Neural cell (in vitro differentiated cells): Measurements from ENCODE around the gene RYR2. TPM values are rescaled to one million over a fixed set of nuclear protein-coding genes. Genes with fewer than 3 reads are reported as not detected.

Experiments used
- H2AFZ ChIP-seq: fragments of 200-600, 300-800 bp; sonication (generic), shearing (Covaris generic); 2 replicates; pipeline ENCODE4 v1.6.0; 2014; ENCODE audit warnings: low read depth, mild to moderate bottlenecking, antibody characterized with exemption, low read length, moderate library complexity
- H3F3A ChIP-seq: fragments of 200-600 bp; shearing (Covaris generic); 2 replicates; pipeline ENCODE4 v1.6.1; 2016; ENCODE audit warnings: mild to moderate bottlenecking, moderate library complexity, mixed read lengths, antibody characterized with exemption, low read length; ENCODE audit not compliant: insufficient read depth, poor library complexity, severe bottlenecking
- H3K27ac ChIP-seq: fragments of 200-600, 300-800 bp; sonication (generic), shearing (Covaris generic); 2 replicates; pipeline ENCODE4 v1.5.1; 2014; ENCODE audit warnings: mild to moderate bottlenecking, low read length, moderate library complexity
- H3K27me3 ChIP-seq: fragments of 300-800, 200-600 bp; sonication (generic), shearing (Covaris generic); 2 replicates; pipeline ENCODE4 v1.6.0; 2014; ENCODE audit warnings: mild to moderate bottlenecking, low read depth, low read length, moderate library complexity; ENCODE audit not compliant: insufficient read depth
- H3K36me3 ChIP-seq: fragments of 300-800, 200-600 bp; sonication (generic), shearing (Covaris generic); 2 replicates; pipeline ENCODE4 v1.5.1; 2014; ENCODE audit warnings: mild to moderate bottlenecking, antibody characterized with exemption, low read length, moderate library complexity; ENCODE audit not compliant: insufficient read depth
- H3K4me2 ChIP-seq: fragments of 300-800, 200-600 bp; sonication (generic), shearing (Covaris generic); 2 replicates; pipeline ENCODE4 v1.6.0; 2014; ENCODE audit warnings: mild to moderate bottlenecking, low read length
- H3K4me3 ChIP-seq: fragments of 300-800, 200-600 bp; sonication (generic), shearing (Covaris generic); 2 replicates; pipeline ENCODE4 v1.5.1; 2014; ENCODE audit warnings: mild to moderate bottlenecking, low read length, moderate library complexity
- H3K79me2 ChIP-seq: fragments of 200-600 bp; shearing (Covaris generic); replicated peaks from 2 replicates; pipeline ENCODE4 v1.6.0; 2014; ENCODE audit warnings: mild to moderate bottlenecking, low read length, moderate library complexity; ENCODE audit not compliant: insufficient read depth
- H3K9ac ChIP-seq: fragments of 300-800, 200-600 bp; sonication (generic), shearing (Covaris generic); 2 replicates; pipeline ENCODE4 v1.6.1; 2016; ENCODE audit warnings: mild to moderate bottlenecking, low read length, mixed read lengths
- H3K9me2 ChIP-seq: fragments of 200-600 bp; shearing (Covaris generic); 2 replicates; pipeline ENCODE4 v1.6.1; 2016; ENCODE audit warnings: mild to moderate bottlenecking, low read length, mixed read lengths; ENCODE audit not compliant: insufficient read depth
- H3K9me3 ChIP-seq: fragments of 200-600, 300-800 bp; sonication (generic), shearing (Covaris generic); 2 replicates; pipeline ENCODE4 v1.6.1; 2016; ENCODE audit warnings: mild to moderate bottlenecking, mixed run types, low read length, moderate library complexity, mixed read lengths
- H4K20me1 ChIP-seq: fragments of 200-600 bp; shearing (Covaris generic); 2 replicates; pipeline ENCODE4 v1.6.1; 2016; ENCODE audit warnings: mild to moderate bottlenecking, mixed run types; ENCODE audit not compliant: insufficient read depth
- CTCF ChIP-seq: fragments of 450-650 bp; IDR thresholded peaks from 2 replicates; pipeline ENCODE4 v1.5.1; 2014; ENCODE audit warnings: antibody characterized with exemption, mild to moderate bottlenecking, moderate library complexity; ENCODE audit not compliant: poor library complexity, severe bottlenecking
- EP300 ChIP-seq: fragments of 450-650 bp; conservative IDR thresholded peaks from 2 replicates; pipeline ENCODE4 v1.6.1; 2014; ENCODE audit warnings: antibody characterized with exemption, mild to moderate bottlenecking, moderate library complexity; ENCODE audit not compliant: poor library complexity, severe bottlenecking
- EZH2 ChIP-seq: fragments of 200-600, 300-800 bp; shearing (Covaris generic), sonication (generic); IDR thresholded peaks from 2 replicates; pipeline ENCODE4 v1.6.1; 2014; ENCODE audit warnings: antibody characterized with exemption, low read length, borderline replicate concordance, mild to moderate bottlenecking; ENCODE audit not compliant: insufficient read depth, poor library complexity, severe bottlenecking
- MXI1 ChIP-seq: fragments of 450-650 bp; conservative IDR thresholded peaks from 2 replicates; pipeline ENCODE4 v1.6.1; 2014; ENCODE audit warnings: antibody characterized with exemption, mild to moderate bottlenecking; ENCODE audit not compliant: poor library complexity, severe bottlenecking
- POLR2AphosphoS5 ChIP-seq: IDR thresholded peaks from 2 replicates; pipeline ENCODE4 v1.6.1; 2012
- RAD21 ChIP-seq: fragments of 450-650 bp; conservative IDR thresholded peaks from 2 replicates; pipeline ENCODE4 v1.6.1; 2014; ENCODE audit warnings: antibody characterized with exemption, mild to moderate bottlenecking, moderate library complexity
- REST ChIP-seq: IDR thresholded peaks from 2 replicates; pipeline ENCODE4 v1.6.1; 2012; ENCODE audit warnings: borderline replicate concordance
- SMC3 ChIP-seq: fragments of 450-650 bp; conservative IDR thresholded peaks from 2 replicates; pipeline ENCODE4 v1.6.1; 2014; ENCODE audit warnings: antibody characterized with exemption, mild to moderate bottlenecking, moderate library complexity; ENCODE audit not compliant: poor library complexity
- TAF1 ChIP-seq: IDR thresholded peaks from 2 replicates; pipeline ENCODE4 v1.6.1; 2012; ENCODE audit warnings: low read depth
- polyA plus RNA-seq: library from polyadenylated mRNA; depleted of rRNA; stranded (reverse); fragments of >200 nt; gene quantifications from 2 replicates; pipeline ENCODE4 v1.2.3, GENCODE V29; 2014

Gene RYR2
- polyA plus RNA-seq, 1 donor from 2014 or later: 3.8 TPM

GRCh38 chr1:237340892-237341291 lies 298.9 kb downstream of the RYR2 start:
- H3K4me2 ChIP-seq: no peak overlapping the region
- H3F3A ChIP-seq: no peaks in the 10 kb centered on the region
- H3K9me3 ChIP-seq: no peaks in the 10 kb centered on the region
- H3K4me3 ChIP-seq: no peak overlapping the region
- TF ChIP-seq POLR2AphosphoS5: no peak
- no peak overlapping the region for H2AFZ ChIP-seq
- H3K9ac ChIP-seq: no peak overlapping the region
- no peak overlapping the region for H3K27ac ChIP-seq
- H3K79me2 ChIP-seq: no peaks in the 10 kb centered on the region
- H3K27me3 ChIP-seq: no peaks in the 10 kb centered on the region
- H3K36me3 ChIP-seq: no peaks in the 10 kb centered on the region
- no peaks in the 10 kb centered on the region for H4K20me1 ChIP-seq
- no peaks in the 10 kb centered on the region for H3K9me2 ChIP-seq

- no peaks in the 10 kb centered on the region for H3F3A ChIP-seq
- no peaks in the 10 kb centered on the region for H4K20me1 ChIP-seq
- no peaks in the 10 kb centered on the region for H3K27me3 ChIP-seq
- no peak overlapping the region for H2AFZ ChIP-seq
- H3K9me3 ChIP-seq: no peaks in the 10 kb centered on the region
- H3K4me3 ChIP-seq: no peak overlapping the region
- H3K36me3 ChIP-seq: no peaks in the 10 kb centered on the region
- H3K9me2 ChIP-seq: no peaks in the 10 kb centered on the region
- no peak overlapping the region for H3K9ac ChIP-seq
- no peak overlapping the region for H3K4me2 ChIP-seq
- no peaks in the 10 kb centered on the region for H3K79me2 ChIP-seq
- no peak for TF ChIP-seq TAF1
- no peak for TF ChIP-seq SMC3
- TF ChIP-seq RAD21: no peak
- TF ChIP-seq CTCF: no peak
- no peak for TF ChIP-seq EZH2
- no peak for TF ChIP-seq EP300
- no peak for TF ChIP-seq POLR2AphosphoS5
- no peak for TF ChIP-seq REST
- no peak for TF ChIP-seq MXI1
- no peak overlapping the region for H3K27ac ChIP-seq
Observed at GRCh38 chr1:237341391-237341790, 299.4 kb downstream of the RYR2 start.

- Histone ChIP-seq H3K27ac (no peak overlapping the region), H3K4me3 (no peak overlapping the region), H3K27me3 (no peaks in the 10 kb centered on the region), H3K4me2 (no peak overlapping the region), H3K9me3 (no peaks in the 10 kb centered on the region), H3K36me3 (no peaks in the 10 kb centered on the region), H4K20me1 (no peaks in the 10 kb centered on the region), H3K79me2 (no peaks in the 10 kb centered on the region), H3K9me2 (no peaks in the 10 kb centered on the region), H3F3A (no peaks in the 10 kb centered on the region), H3K9ac (no peak overlapping the region), H2AFZ (no peak overlapping the region)
- no peak for TF ChIP-seq POLR2AphosphoS5
- no peak for TF ChIP-seq MXI1
- TF ChIP-seq SMC3: no peak
- no peak for TF ChIP-seq TAF1
- TF ChIP-seq CTCF: no peak
- TF ChIP-seq RAD21: no peak
- no peak for TF ChIP-seq EP300
- TF ChIP-seq EZH2: no peak
- TF ChIP-seq REST: no peak
Observed at GRCh38 chr1:237342730-237343129, 300.7 kb downstream of the RYR2 start.
